ENCODE measurements around the gene DSCAM. TPM values are rescaled to one million over a fixed set of nuclear protein-coding genes. Genes with fewer than 3 reads are reported as not detected.

Gene DSCAM
- polyA plus RNA-seq, 3 donors, result not detected

DNA sequence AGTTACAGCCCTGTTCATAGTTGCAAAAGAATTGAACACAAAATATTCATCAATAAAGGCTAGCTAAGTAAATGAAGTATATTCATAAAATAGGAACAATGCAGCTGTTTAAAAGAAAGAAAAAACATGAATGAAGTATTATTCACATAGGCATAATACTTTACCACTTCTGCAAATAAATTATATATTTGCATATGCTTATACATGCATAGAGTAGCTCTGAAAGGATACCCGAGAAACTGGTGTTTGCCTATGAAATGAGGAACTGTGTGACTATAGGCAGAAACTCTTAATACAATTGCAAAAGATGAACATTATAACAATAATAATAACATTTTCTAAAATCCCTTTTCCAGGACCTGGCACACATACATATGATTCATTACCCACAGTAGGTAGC is 385.9 kb downstream of the DSCAM start:
- H3K36me3 Mint-ChIP-seq, result no peaks in the 10 kb centered on the region
- no peak overlapping the region for H3K9ac ChIP-seq (ENCODE audit: insufficient read depth, low read length, poor library complexity, severe bottlenecking)
- no peaks in the 10 kb centered on the region for H3K36me3 ChIP-seq (replicated peaks in 1 of 2; ENCODE audit: control insufficient read depth in 1 of 2, insufficient read depth in 2 of 2, low read length in 2 of 2)
- no peaks in the 10 kb centered on the region for H4K20me1 ChIP-seq (ENCODE audit: insufficient read depth, low read length)
- TF ChIP-seq, protein P1, sequence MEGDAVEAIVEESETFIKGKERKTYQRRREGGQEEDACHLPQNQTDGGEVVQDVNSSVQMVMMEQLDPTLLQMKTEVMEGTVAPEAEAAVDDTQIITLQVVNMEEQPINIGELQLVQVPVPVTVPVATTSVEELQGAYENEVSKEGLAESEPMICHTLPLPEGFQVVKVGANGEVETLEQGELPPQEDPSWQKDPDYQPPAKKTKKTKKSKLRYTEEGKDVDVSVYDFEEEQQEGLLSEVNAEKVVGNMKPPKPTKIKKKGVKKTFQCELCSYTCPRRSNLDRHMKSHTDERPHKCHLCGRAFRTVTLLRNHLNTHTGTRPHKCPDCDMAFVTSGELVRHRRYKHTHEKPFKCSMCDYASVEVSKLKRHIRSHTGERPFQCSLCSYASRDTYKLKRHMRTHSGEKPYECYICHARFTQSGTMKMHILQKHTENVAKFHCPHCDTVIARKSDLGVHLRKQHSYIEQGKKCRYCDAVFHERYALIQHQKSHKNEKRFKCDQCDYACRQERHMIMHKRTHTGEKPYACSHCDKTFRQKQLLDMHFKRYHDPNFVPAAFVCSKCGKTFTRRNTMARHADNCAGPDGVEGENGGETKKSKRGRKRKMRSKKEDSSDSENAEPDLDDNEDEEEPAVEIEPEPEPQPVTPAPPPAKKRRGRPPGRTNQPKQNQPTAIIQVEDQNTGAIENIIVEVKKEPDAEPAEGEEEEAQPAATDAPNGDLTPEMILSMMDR (IDR thresholded peaks at IDR 0.05), result no peak
- intact Hi-C loops (cut with micrococcal nuclease), result no loop called here
- H3K9me3 Mint-ChIP-seq, result no peaks in the 10 kb centered on the region
- H3K4me1 Mint-ChIP-seq, result no peaks in the 10 kb centered on the region
- H3K27ac Mint-ChIP-seq, result no peak overlapping the region
- H3K4me2 ChIP-seq (replicated peaks; ENCODE audit: extremely low read depth, low read length, poor library complexity, severe bottlenecking), result no peak overlapping the region
- H2AFZ ChIP-seq (ENCODE audit: insufficient read depth, low read depth, low read length, poor library complexity, severe bottlenecking), result no peak overlapping the region
- peaks cover 0 to 3% of the 10 kb centered on the region in 2 donors for H3K27me3 ChIP-seq (ENCODE audit: control insufficient read depth in 2 of 2, insufficient read depth in 2 of 2, low read length in 2 of 2)
- no CpG with 5 or more reads among the region's 1 CpG for WGBS (ENCODE audit: insufficient coverage)
- no peaks in the 10 kb centered on the region for H3K9me3 ChIP-seq (replicated peaks in 1 of 2; ENCODE audit: control insufficient read depth in 1 of 2, insufficient read depth in 1 of 2, low read length in 2 of 2)
- no peaks in the 10 kb centered on the region for H3K79me2 ChIP-seq (ENCODE audit: insufficient read depth, low read length)
- H3K4me3 ChIP-seq (replicated peaks in 1 of 3; ENCODE audit: low read depth in 2 of 3, low read length in 3 of 3), result no peak overlapping the region
- H3K27me3 Mint-ChIP-seq (ENCODE audit: low read depth in 3 of 3), result peaks cover 1 to 12% (median 1%) of the 10 kb centered on the region in 3 donors
- H3K4me1 ChIP-seq (ENCODE audit: control insufficient read depth in 1 of 2, insufficient read depth in 2 of 2, low read length in 2 of 2), result no peaks in the 10 kb centered on the region
- no peak overlapping the region for H3K27ac ChIP-seq (ENCODE audit: low read depth in 1 of 2, low read length in 2 of 2)
- DNase-seq, result no peak
- no peak overlapping the region for H3K4me3 Mint-ChIP-seq

DNA sequence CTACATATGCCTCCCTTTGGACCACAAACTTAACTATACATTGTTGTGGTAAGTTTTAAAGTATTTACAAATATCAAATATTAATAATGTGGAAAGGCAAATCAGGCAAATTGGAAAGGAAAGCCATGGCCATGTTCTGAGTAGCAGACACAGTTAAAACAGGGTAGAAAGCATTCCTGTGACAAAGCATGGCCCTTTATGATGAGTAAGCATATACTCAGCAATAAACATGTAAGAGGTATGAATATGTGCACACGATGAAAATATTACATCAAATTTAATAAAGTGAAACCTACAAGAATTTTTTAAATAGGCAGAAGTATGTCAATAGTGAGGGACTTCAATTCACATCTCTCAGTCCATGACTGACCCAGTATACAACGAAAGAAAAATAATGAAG is 389.2 kb downstream of the DSCAM start:
- H3K27ac Mint-ChIP-seq, result no peak overlapping the region
- peaks cover 0 to 8% (median 1%) of the 10 kb centered on the region in 3 donors for H3K27me3 Mint-ChIP-seq (ENCODE audit: low read depth in 3 of 3)
- no peak overlapping the region for H2AFZ ChIP-seq (ENCODE audit: insufficient read depth, low read depth, low read length, poor library complexity, severe bottlenecking)
- H3K4me3 Mint-ChIP-seq, result no peak overlapping the region
- H3K79me2 ChIP-seq (ENCODE audit: insufficient read depth, low read length), result no peaks in the 10 kb centered on the region
- no peak overlapping the region for H3K4me2 ChIP-seq (replicated peaks; ENCODE audit: extremely low read depth, low read length, poor library complexity, severe bottlenecking)
- no peaks in the 10 kb centered on the region for H3K4me1 ChIP-seq (ENCODE audit: control insufficient read depth in 1 of 2, insufficient read depth in 2 of 2, low read length in 2 of 2)
- H3K36me3 Mint-ChIP-seq, result no peaks in the 10 kb centered on the region
- H3K27me3 ChIP-seq (ENCODE audit: control insufficient read depth in 2 of 2, insufficient read depth in 2 of 2, low read length in 2 of 2), result peaks cover 0 to 3% of the 10 kb centered on the region in 2 donors
- WGBS (ENCODE audit: insufficient coverage), result no CpG with 5 or more reads among the region's 2 CpGs
- H3K36me3 ChIP-seq (replicated peaks in 1 of 2; ENCODE audit: control insufficient read depth in 1 of 2, insufficient read depth in 2 of 2, low read length in 2 of 2), result no peaks in the 10 kb centered on the region
- H3K9me3 ChIP-seq (replicated peaks in 1 of 2; ENCODE audit: control insufficient read depth in 1 of 2, insufficient read depth in 1 of 2, low read length in 2 of 2), result no peaks in the 10 kb centered on the region
- no peaks in the 10 kb centered on the region for H4K20me1 ChIP-seq (ENCODE audit: insufficient read depth, low read length)
- DNase-seq, result no peak
- H3K4me3 ChIP-seq (replicated peaks in 1 of 3; ENCODE audit: low read depth in 2 of 3, low read length in 3 of 3), result no peak overlapping the region
- no peak overlapping the region for H3K9ac ChIP-seq (ENCODE audit: insufficient read depth, low read length, poor library complexity, severe bottlenecking)
- intact Hi-C loops (cut with micrococcal nuclease), result no loop called here
- H3K4me1 Mint-ChIP-seq, result no peaks in the 10 kb centered on the region
- TF ChIP-seq, protein P1 (IDR thresholded peaks at IDR 0.05), result no peak
- peaks cover 0 to 2% (median 0%) of the 10 kb centered on the region in 7 donors for H3K9me3 Mint-ChIP-seq
- H3K27ac ChIP-seq (ENCODE audit: low read depth in 1 of 2, low read length in 2 of 2), result no peak overlapping the region
